Endometrial microvascular endothelial cells (primary cell): Measurements from ENCODE around the gene CBX6. TPM values are rescaled to one million over a fixed set of nuclear protein-coding genes. Genes with fewer than 3 reads are reported as not detected.

Experiments used
- in situ Hi-C: cut with HindIII; loops from 2 replicates; pipeline ENCODE4 v1.10.0; 2017; ENCODE audit warnings: low sequenced_read_pairs, low pct_unique_long_range_greater_than_20kb; ENCODE audit errors: inconsistent ontology term
- total RNA-seq: library from RNA; depleted of rRNA; stranded (reverse); fragments of >200 nt; gene quantifications from one replicate; pipeline ENCODE4 v1.2.3, GENCODE V29; 2015; ENCODE audit errors: inconsistent ontology term

The CBX6 gene
- total RNA-seq, 1 donor from 2014 or later, result 51.8 TPM

GRCh38 chr22:38829485-38829884 is 42.5 kb downstream of the CBX6 start:
- in situ Hi-C loops, result no loop called here

DNA sequence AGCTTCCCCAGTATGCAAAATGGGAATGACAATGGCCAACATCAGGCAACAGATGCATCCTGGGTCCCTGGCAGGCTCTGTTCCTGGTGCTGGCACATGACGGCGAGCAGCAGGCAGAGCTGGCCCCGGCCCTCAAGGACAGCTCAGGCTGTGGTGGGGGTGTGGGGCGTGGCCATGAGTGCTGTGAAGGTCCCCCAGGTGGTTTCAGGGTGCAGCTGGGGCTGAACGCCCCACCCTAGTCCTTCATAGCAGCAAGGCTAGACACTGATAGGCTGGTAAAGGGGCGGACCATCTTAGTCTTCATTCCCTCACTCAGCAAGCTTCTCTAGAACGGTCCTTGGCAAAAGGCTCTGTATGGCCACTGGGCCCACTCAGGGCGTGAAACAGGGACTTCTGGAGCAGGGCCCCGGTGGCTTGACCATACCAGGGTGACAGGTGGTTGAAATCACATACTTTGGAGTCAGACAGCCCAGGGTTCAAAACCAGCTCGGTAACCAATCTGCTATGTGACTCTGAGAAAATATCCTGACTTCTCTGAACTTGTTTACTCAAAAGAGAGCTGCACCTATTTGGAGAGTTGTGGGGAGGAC is 43.3 kb downstream of the CBX6 start:
- in situ Hi-C loops, result no loop called here

DNA sequence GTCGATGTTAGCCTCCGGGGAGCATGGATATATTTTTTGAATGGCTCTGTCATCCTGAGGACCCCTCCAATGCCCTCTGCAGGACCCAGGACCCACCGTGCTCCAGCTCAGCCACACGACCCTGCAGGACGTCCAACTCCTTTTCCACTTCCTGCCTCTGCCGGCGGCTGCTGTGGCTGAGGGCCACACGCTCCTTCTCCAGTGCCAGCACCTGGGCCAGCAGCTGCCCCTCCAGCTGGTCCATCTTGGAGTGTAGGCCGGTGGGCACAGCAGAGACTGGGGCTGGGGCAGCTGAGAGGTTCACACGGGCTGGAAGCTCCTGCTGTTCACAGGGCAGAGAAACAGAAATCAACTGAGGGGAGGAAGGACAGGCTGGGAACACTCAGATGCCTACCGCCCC is 43.8 kb downstream of the CBX6 start:
- in situ Hi-C loops, result no loop called here

DNA sequence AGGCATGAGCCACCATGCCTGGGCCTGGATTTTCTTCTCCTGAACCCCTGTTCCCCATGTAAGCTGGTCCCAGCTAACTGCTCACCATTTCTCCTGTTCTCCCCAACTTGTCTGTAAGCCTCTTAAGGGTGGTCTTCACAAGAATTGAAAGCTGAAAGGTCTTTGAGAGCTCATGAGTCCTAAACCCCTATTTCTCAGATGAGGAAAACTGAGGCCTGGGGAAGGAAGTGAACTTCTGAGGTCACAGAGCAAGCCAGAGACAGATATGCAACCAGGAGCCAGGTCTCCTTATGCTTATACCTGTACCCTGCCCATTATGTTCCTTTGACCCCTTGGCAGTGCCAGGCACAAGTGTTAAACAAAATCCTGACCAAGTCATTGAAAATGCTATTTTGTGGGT is 44.5 kb downstream of the CBX6 start:
- in situ Hi-C loops, result no loop called here

- in situ Hi-C loops, result no loop called here
Measured at GRCh38 chr22:38826801-38827200, 45.2 kb downstream of the CBX6 start.

DNA sequence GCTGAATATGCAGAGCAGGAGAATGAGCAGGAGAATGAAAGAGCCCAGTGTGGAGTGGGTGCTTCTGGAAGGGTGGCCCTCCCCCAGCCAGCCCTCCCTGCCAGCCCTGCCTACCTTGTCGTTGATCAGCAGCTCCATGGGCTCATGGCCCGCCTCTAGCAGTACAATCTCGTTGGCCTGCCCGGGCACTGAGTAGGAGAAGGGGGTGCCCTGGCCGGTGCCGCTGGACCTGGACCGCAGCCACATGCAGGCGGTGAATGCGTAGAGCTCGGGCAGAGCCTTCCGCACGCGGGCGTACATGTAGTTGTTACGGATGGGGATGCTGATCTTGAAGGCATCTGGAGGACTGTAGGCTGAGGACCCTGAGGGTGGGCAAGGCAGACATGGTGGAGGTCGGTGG is 45.6 kb downstream of the CBX6 start:
- in situ Hi-C loops, result no loop called here

- in situ Hi-C loops, result no loop called here
Measured at GRCh38 chr22:38824585-38824984, 47.4 kb downstream of the CBX6 start.

DNA sequence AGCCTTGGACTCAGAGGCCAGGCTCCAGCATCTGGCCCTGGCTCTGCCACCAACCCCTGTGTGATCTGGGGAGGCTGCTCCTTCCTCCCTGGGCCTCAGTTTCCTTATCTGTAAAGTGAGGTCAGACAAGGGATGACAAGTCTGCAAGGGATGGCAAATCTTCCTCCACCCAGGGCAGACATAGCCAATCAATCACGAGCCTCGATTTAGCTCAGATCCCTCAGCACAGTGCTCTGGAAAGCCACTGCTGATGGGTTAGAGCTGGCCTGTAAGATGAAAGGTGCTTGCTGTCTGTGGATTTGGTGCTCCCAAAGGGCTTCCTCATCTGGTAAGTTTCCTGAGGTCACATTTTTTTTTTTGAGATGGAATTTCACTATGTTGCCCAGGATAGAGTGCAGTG is 48.4 kb downstream of the CBX6 start:
- in situ Hi-C loops, result no loop called here

DNA sequence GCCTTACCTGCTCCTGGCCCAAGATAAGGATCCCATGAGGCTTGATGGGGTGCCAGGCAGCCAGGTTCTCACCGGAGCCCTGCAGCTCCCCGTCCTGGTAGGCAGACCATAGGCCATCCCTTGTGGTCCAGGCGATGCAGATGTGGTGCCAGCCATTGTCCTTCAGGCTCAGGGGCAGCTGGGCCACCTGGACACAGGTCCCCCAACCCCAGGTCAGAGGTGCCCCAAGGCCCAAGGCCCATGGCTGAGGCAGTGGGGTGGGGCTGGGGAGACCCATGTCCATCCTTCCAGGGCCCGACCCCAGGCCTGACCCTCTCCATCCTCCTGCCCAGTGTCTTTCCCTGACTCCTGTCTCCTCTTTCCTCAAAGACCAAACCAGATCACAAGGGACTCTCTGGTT is 48.9 kb downstream of the CBX6 start:
- in situ Hi-C loops, result no loop called here

DNA sequence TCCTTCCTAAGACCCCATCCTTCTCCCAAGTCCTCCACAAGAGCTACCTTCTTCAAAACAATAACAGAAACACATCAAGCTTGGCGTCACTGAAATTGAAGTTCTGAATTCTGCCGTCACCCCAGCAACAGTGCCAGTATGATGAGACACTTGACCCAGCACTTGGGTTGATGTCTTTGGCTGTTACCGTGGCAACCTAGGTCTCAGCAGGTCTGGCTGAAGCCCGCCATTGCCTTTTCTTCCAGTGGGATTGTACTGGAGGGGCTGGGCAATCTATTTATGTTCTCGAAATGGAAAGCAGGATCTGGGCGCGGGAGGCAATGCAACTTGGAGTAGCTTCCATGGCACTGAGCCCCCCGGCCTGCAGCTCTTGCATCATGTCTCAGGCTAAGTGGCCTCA is 52.0 kb downstream of the CBX6 start:
- in situ Hi-C loops, result no loop called here

DNA sequence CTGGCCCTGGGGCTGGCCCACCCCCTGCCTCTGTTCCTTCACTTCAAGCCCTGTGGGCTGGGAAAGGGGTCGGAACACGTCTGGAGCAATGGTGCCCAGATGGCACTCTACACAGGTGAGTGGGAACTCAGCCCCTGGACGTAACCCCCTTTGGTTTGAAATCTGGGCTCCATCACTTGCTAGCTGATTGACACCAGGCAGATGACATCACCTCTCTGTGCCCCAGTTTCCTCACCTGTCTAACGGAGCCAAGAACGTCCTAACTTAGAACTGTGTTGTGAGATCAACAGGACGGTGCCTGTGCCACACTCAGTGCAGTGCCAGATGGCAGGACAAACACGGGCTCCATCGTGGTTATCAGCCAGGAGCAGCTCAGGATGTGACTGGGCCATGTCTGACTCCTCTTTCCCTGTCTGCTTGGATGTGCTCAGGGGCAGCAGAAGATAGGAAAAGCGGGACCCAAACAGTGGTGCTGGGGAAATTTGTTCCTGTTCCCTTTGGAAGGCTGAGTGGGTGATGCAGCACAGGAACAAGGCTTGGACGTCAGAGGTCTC is 52.6 kb downstream of the CBX6 start:
- in situ Hi-C loops, result no loop called here

GRCh38 chr22:38817196-38817595 is 54.8 kb downstream of the CBX6 start:
- in situ Hi-C loops, result no loop called here

DNA sequence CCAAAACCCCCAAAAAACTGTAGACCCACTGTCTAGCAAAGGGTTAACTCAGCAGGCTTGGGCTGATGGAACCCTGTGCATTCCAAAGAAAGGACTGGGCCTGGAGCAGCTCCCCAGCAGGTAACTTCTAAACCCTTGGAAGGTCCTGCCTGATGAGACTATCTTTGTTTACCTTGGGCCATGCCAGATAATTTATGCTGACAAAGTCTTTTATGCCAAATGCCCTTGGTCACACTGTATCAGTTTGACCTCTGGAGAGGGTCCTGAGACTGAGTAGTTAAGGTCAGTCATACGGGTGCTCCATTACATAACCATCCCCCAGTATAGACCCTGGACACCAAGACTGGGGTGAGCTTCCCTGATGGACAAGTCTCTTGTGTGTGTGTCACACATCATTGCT is 56.2 kb downstream of the CBX6 start:
- in situ Hi-C loops, result no loop called here

Other genes with a start within 250 kb of the CBX6 start
- gene FAM227A, start 215.8 kb downstream of the CBX6 start, total RNA-seq, result 0.19 TPM
- gene CBY1, start 215.6 kb downstream of the CBX6 start, total RNA-seq, result 19.5 TPM
- 123 TPM for gene TOMM22, start 190.3 kb downstream of the CBX6 start, total RNA-seq
- 69.8 TPM for gene JOSD1, start 171.3 kb downstream of the CBX6 start, total RNA-seq
- gene GTPBP1, start 166.3 kb downstream of the CBX6 start, total RNA-seq, result 34.1 TPM
- 114 TPM for gene SUN2, start 116.2 kb downstream of the CBX6 start, total RNA-seq
- gene DNAL4, start 78.1 kb downstream of the CBX6 start, total RNA-seq, result 29.2 TPM
- gene NPTXR, start 28.2 kb downstream of the CBX6 start, total RNA-seq, result under 0.01 TPM
- not detected for gene APOBEC3A, start 85.4 kb upstream of the CBX6 start, total RNA-seq
- gene APOBEC3B, start 110.1 kb upstream of the CBX6 start, total RNA-seq, result 15.1 TPM
- gene APOBEC3C, start 142.0 kb upstream of the CBX6 start, total RNA-seq, result 20.4 TPM
- gene APOBEC3D, start 148.9 kb upstream of the CBX6 start, total RNA-seq, result 4.9 TPM
- gene APOBEC3F, start 168.6 kb upstream of the CBX6 start, total RNA-seq, result 9.4 TPM
- gene APOBEC3G, start 205.1 kb upstream of the CBX6 start, total RNA-seq, result 8.1 TPM
- gene APOBEC3H, start 225.0 kb upstream of the CBX6 start, total RNA-seq, result 1.0 TPM